Activated CD4-positive, alpha-beta T cell treated with anti-CD3 and anti-CD28 coated beads, Interleukin-2, amount 10 ng/mL, durations not matched to agents 7 days and 5 days (primary cell): Measurements from ENCODE around the gene ATXN7L1. TPM values are rescaled to one million over a fixed set of nuclear protein-coding genes. Genes with fewer than 3 reads are reported as not detected.

ENCODE experiments used
- CTCF ChIA-PET: fragments of 350-600 bp; sonication (Branson Sonifier 250); formaldehyde crosslinking; loops from one replicate; lab custom pipeline; 2021; ENCODE audit warnings: antibody characterized with exemption; lab: Charles Lee
- POLR2A ChIA-PET: fragments of 350-600 bp; sonication (Branson Sonifier 250); formaldehyde crosslinking; loops from one replicate; lab custom pipeline; 2021; ENCODE audit warnings: antibody characterized with exemption; lab: Charles Lee
- DNase-seq: peaks from one replicate; pipeline ENCODE4 v3.0.0-alpha.2; 2020
- H3K27ac Mint-ChIP-seq: one replicate; pipeline ENCODE4 v1.8.0; 2021; ENCODE audit warnings: mild to moderate bottlenecking, moderate library complexity, mixed read lengths
- H3K27me3 Mint-ChIP-seq: one replicate; pipeline ENCODE4 v1.8.0; 2021; ENCODE audit warnings: mixed read lengths
- H3K36me3 Mint-ChIP-seq: one replicate; pipeline ENCODE4 v1.8.0; 2021; ENCODE audit warnings: low read depth, mixed read lengths
- H3K4me1 Mint-ChIP-seq: one replicate; pipeline ENCODE4 v1.8.0; 2021; ENCODE audit warnings: mixed read lengths
- H3K4me3 Mint-ChIP-seq: one replicate; pipeline ENCODE4 v1.8.0; 2021; ENCODE audit warnings: mild to moderate bottlenecking, moderate library complexity, mixed read lengths
- H3K9me3 Mint-ChIP-seq: one replicate; pipeline ENCODE4 v1.8.0; 2021; ENCODE audit warnings: mixed read lengths
- total RNA-seq, 2 experiments: library from RNA; stranded (reverse); gene quantifications; one replicate each; pipeline ENCODE4 v1.2.3, GENCODE V29; 2021

Gene ATXN7L1
- total RNA-seq, 2 experiments from 2014 or later: 23.8 to 25.4 TPM

DNA sequence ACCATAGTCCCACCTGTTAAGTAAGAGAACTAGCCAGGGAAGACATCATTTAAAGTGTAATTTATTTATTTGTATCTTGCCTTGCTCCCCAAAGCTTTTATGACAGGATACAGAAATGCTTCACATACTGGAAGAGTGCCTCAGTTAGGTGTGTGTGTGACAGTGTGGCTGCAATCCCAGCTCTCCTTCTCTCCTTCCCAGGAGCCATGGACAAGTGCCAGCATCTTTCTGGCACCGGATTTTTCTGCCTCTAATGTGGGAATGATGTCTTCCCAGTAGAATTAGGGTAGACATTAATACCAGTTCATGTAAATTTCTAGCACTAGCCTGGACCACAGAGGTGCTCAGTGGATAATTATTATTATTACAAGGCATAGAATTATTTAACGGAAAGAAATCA lies 30.3 kb upstream of the ATXN7L1 start:
- H3K27me3 Mint-ChIP-seq: no peaks in the 10 kb centered on the region
- ChIA-PET CTCF (interaction anchor here (1.5 kb wide), 1 partner anchor 12 kb away, joined by 4 read pairs; no protein-coding TSS in a partner anchor), POLR2A (no interaction called here)
- H3K4me3 Mint-ChIP-seq: no peak overlapping the region
- peaks cover 4% of the 10 kb centered on the region for H3K9me3 Mint-ChIP-seq
- peaks cover 9% of the 10 kb centered on the region for H3K36me3 Mint-ChIP-seq
- DNase-seq: no peak
- H3K4me1 Mint-ChIP-seq: peaks cover 13% of the 10 kb centered on the region
- no peak overlapping the region for H3K27ac Mint-ChIP-seq

DNA sequence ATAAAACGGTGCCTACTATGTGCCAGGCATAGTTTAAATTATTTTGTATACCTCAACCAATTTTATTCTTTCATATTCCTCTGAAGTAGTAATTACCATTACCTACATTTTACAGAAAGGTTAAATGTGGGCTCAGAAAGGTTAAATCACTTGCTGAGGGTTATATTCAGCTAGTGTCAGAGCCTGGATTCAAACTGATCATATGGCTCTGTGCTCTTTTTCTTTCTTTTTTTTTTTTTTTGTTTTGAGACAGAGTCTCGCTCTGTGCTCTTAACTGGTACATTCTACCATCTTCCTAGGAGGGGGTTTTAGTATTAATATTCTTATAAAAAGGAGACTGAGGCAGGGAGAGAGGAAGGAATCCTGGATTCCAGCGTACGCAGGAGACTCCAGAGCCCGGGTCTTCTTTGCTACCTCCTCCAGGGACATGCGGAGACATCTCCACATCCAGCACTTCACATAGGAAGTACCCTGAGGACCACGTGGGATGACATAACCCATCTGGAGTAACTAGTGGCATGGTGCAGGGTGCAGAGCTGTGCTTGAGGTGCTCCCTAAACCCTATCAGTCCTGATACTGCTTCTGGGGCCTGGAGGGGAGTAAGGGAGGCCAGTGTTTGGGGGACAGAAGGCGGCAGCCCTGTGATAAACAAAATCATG lies 29.6 kb upstream of the ATXN7L1 start:
- CTCF ChIA-PET: interaction anchor here (0.7 kb wide), 1 partner anchor 95 kb away, joined by 3 read pairs; no protein-coding TSS in a partner anchor
- DNase-seq: no peak
- Mint-ChIP-seq H3K4me3 (no peak overlapping the region), H3K36me3 (peaks cover 7% of the 10 kb centered on the region), H3K9me3 (peaks cover 3% of the 10 kb centered on the region), H3K27ac (no peak overlapping the region), H3K4me1 (peaks cover 13% of the 10 kb centered on the region), H3K27me3 (no peaks in the 10 kb centered on the region)
- POLR2A ChIA-PET: no interaction called here

DNA sequence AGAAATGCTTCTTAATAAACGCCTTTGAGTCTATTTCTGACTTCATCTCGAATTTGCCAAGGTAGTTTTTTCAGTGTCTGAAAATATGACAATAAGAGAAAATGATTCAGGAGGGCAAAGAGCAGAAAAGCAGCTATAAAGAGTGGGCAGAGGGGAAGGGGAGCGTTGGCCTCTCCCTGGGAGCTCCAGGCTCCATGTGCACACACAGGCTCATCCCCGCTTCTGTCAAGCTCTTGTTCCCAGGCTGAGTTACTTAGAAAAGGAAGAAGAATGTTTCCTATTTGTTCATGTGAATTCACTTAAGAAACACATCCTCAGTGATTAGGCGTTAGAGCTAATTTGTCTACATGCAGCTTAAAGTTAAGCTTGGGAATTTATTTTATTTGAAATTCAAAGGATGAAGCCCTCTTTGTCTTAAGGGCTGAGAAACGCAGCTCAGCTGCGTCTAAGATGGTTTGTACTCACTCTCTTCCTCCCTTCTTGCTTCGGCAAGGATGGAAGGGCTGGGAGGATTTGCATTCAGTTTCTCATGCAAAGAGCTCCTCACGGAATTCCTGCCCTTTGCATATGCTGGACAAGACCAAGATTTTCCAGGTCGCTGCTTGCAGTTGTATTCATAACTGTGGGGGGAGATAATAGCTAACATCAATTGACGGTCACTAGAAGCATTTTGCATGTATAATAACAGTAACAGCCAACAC lies 29.0 kb upstream of the ATXN7L1 start:
- Mint-ChIP-seq H3K27me3 (no peaks in the 10 kb centered on the region), H3K4me1 (peaks cover 8% of the 10 kb centered on the region), H3K27ac (no peak overlapping the region), H3K36me3 (peaks cover 4% of the 10 kb centered on the region), H3K9me3 (no peaks in the 10 kb centered on the region), H3K4me3 (no peak overlapping the region)
- DNase-seq: no peak
- POLR2A ChIA-PET: no interaction called here
- CTCF ChIA-PET: interaction anchor here (0.7 to 1.3 kb wide), 5 partner anchors 10 to 117 kb away, joined by 3 to 4 read pairs (median 3); no protein-coding TSS in a partner anchor

DNA sequence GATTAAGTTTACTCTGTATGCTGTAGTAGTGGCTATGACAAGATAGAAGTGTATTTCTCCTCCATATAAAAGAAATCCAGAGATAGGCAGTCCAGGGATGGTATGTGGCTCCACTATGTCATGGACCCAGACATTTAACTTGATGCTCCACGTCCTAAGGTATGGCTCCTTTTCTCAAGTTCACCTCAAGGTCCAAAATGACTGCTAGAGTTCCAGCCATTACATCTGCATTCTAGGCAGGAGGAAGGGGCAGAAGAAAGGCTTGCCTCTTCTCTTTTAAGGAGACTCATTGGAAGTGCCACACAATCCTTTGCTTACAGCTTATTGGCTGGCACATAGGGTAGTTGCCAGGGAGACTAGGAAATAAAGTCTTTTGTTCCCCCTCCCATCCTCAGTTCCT lies 27.7 kb upstream of the ATXN7L1 start:
- H3K4me1 Mint-ChIP-seq: no peaks in the 10 kb centered on the region
- no peak overlapping the region for H3K27ac Mint-ChIP-seq
- H3K4me3 Mint-ChIP-seq: no peak overlapping the region
- H3K36me3 Mint-ChIP-seq: no peaks in the 10 kb centered on the region
- H3K9me3 Mint-ChIP-seq: no peaks in the 10 kb centered on the region
- no peak for DNase-seq
- no peaks in the 10 kb centered on the region for H3K27me3 Mint-ChIP-seq
- ChIA-PET CTCF (interaction anchor here (0.6 kb wide), 1 partner anchor 31 kb away, joined by 3 read pairs; no protein-coding TSS in a partner anchor), POLR2A (no interaction called here)

DNA sequence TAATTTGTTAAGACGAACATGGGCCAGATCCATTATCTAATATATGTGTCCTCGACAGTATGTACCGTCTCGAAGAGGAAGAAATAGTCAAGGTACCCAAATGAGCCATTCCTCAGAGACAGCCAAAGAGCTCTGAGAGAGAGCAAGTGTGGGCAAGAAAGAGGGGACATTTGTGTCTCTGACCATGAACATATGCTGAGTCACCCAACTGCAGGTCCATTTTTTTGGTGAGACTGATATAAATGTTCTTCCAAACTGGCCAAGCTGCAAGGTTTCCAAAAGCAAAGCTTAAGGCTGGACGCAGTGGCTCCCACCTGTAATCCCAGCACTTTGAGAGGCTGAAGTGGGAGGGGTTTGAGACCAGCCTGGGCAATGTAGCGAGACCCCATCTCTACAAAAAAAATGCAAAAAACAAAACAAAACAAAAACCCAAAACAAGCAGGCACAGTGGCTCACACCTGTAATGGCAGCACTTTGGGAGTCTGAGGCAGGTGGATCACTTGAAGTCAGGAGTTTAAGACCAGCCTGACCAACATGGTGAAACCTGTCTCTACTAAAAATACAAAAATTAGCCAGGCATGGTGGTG lies 26.0 kb upstream of the ATXN7L1 start:
- H3K27me3 Mint-ChIP-seq: peaks cover 3% of the 10 kb centered on the region
- CTCF ChIA-PET: no interaction called here
- H3K27ac Mint-ChIP-seq: no peak overlapping the region
- no peaks in the 10 kb centered on the region for H3K9me3 Mint-ChIP-seq
- no peaks in the 10 kb centered on the region for H3K36me3 Mint-ChIP-seq
- H3K4me1 Mint-ChIP-seq: peaks cover 1% of the 10 kb centered on the region
- POLR2A ChIA-PET: no interaction called here
- DNase-seq: no peak
- H3K4me3 Mint-ChIP-seq: no peak overlapping the region

DNA sequence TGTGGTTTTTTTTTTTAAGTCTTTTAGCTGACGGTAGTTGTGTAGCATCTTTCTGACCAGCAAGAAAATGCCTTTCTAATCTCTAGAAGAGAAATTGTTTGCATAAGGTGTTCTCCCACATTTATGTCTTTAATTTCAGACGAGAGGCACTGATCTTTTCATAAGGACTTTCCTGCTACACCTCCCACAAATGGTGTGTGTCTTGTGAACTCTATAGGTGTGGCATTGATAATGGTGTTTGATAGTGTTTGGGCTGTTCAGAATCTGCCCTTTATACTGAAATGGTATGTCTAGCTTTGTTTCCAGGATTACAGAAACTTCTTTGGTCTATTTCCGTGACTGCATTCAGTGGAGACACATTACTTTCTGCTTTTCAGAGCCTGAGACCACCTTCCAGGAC lies 21.6 kb upstream of the ATXN7L1 start:
- Mint-ChIP-seq H3K4me3 (no peak overlapping the region), H3K27me3 (peaks cover 3% of the 10 kb centered on the region), H3K27ac (no peak overlapping the region), H3K9me3 (no peaks in the 10 kb centered on the region), H3K36me3 (peaks cover 3% of the 10 kb centered on the region), H3K4me1 (peaks cover 15% of the 10 kb centered on the region)
- CTCF ChIA-PET: interaction anchor here (0.6 kb wide), 1 partner anchor 23 kb away, joined by 3 read pairs; no protein-coding TSS in a partner anchor
- DNase-seq: no peak
- POLR2A ChIA-PET: no interaction called here

DNA sequence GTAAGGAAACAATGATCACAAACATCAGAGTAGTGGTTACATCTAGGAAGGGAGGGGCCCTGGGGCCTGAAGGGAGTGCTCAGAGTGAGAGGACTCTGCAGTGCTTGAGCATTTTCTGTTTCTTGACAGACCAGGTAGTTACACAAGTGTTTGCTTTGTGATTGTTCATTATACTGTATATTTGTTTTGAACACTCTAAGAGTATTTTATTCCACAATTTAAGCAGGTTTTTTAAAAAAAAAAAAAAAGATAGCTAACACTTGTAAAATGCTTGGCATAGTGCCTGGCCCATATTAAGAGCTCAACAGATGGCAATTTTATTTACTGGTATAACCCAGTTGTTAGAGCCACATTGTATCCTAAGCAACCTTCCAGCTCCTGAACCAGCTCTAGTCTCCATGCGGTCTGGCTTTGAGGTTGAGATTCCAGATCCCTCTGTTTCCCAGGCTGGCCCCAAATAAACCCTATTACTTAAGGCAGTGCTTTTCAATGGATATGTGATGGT lies 20.1 kb upstream of the ATXN7L1 start:
- ChIA-PET CTCF (interaction anchor here (0.6 to 1.0 kb wide), 2 partner anchors 38 to 76 kb away, joined by 4 to 5 read pairs; no protein-coding TSS in a partner anchor), POLR2A (interaction anchor here (0.6 kb wide), 1 partner anchor 78 kb away, joined by 3 read pairs; no protein-coding TSS in a partner anchor)
- peaks cover 7% of the 10 kb centered on the region for H3K27me3 Mint-ChIP-seq

DNA sequence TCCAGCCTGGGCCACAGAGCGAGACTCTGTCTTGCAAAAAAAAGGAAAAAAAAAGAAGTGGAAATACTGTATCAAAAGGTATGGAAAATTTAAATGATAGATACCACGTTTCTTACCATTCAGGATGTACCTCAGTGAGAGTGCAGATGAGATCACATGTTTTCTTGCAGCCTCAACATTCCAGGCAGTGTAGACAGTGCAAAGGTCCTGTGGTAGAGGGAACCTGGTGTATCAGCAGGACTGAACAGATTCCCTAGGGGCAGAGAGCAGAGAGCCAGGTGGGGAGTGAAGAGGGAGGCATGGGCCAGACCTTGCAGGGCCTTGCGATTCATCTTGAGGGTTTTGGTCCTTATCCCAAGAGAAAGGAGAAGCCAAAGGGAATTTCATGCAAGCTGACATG lies 17.7 kb upstream of the ATXN7L1 start:
- H3K27me3 Mint-ChIP-seq: peaks cover 7% of the 10 kb centered on the region
- ChIA-PET POLR2A (no interaction called here), CTCF (interaction anchor here (1.3 kb wide), 1 partner anchor 13 kb away, joined by 4 read pairs; no protein-coding TSS in a partner anchor)
- H3K4me1 Mint-ChIP-seq: peaks cover 29% of the 10 kb centered on the region
- H3K4me3 Mint-ChIP-seq: no peak overlapping the region
- no peaks in the 10 kb centered on the region for H3K9me3 Mint-ChIP-seq
- no peak overlapping the region for H3K27ac Mint-ChIP-seq
- H3K36me3 Mint-ChIP-seq: peaks cover 9% of the 10 kb centered on the region
- no peak for DNase-seq

More for the DNA sequence above, 20.1 kb upstream of the ATXN7L1 start:
- H3K4me1 Mint-ChIP-seq: peaks cover 15% of the 10 kb centered on the region
- peaks cover 4% of the 10 kb centered on the region for H3K36me3 Mint-ChIP-seq
- H3K4me3 Mint-ChIP-seq: no peak overlapping the region
- H3K9me3 Mint-ChIP-seq: no peaks in the 10 kb centered on the region
- peak; percentile 45 for DNase-seq
- H3K27ac Mint-ChIP-seq: no peak overlapping the region

DNA sequence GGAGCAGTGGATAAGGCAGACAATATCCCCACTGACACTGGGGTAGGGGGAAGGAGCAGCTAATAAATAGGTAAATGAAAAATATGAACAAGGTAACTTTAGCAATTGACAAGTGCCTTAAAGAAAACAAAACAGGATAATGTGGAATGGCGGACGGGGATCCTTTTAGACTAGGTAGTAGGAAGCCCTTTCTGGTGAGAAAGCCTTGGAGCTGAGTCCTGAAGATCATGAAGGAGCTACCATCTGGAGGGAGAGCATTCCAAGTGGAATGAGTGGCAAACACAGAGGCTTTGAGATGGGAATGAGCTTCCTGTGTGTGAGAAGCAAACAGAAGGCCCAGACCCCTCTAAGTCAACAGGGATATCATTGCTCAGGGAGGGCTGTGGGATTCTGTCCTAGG lies 16.0 kb upstream of the ATXN7L1 start:
- Mint-ChIP-seq H3K4me3 (no peak overlapping the region), H3K4me1 (peaks cover 27% of the 10 kb centered on the region), H3K27ac (no peak overlapping the region), H3K9me3 (no peaks in the 10 kb centered on the region), H3K27me3 (peaks cover 5% of the 10 kb centered on the region), H3K36me3 (peaks cover 9% of the 10 kb centered on the region)
- ChIA-PET CTCF (interaction anchor here (0.9 kb wide), 1 partner anchor 101 kb away, joined by 3 read pairs; no protein-coding TSS in a partner anchor), POLR2A (no interaction called here)
- no peak for DNase-seq

DNA sequence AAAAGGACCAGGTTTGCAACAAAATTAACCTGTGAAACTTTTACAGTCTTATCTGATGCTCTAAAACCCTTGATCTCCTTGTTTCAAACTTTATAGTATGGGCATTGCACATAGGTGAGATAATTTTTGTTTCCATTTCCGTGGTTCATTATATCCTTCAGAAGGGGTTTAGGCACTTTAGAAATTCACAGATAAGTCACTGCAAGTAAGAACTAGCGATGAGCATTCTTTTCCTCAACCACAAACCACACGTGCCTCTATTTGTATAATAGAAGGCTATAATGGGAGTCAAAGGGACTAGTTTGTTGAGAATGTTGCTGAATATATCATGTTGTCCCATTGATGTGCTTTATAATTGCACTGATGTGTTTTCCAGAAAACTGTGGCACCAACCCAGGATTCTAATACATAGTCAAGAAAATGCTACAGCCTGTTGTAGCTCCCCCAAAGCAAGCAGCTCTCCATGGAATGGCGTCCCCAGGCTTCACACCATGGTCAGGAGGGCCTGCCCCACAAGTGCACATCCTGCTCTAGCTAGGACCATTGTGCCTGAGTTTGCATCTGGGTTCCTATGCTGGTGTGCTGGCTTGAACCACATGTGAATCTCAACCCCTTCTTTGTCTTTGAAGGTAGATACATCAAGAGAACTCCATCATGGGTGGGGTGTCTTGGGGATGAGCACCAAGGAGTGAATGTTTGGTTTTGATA lies 14.0 kb upstream of the ATXN7L1 start:
- Mint-ChIP-seq H3K27me3 (peaks cover 5% of the 10 kb centered on the region), H3K4me1 (peaks cover 23% of the 10 kb centered on the region), H3K36me3 (peaks cover 9% of the 10 kb centered on the region)

DNA sequence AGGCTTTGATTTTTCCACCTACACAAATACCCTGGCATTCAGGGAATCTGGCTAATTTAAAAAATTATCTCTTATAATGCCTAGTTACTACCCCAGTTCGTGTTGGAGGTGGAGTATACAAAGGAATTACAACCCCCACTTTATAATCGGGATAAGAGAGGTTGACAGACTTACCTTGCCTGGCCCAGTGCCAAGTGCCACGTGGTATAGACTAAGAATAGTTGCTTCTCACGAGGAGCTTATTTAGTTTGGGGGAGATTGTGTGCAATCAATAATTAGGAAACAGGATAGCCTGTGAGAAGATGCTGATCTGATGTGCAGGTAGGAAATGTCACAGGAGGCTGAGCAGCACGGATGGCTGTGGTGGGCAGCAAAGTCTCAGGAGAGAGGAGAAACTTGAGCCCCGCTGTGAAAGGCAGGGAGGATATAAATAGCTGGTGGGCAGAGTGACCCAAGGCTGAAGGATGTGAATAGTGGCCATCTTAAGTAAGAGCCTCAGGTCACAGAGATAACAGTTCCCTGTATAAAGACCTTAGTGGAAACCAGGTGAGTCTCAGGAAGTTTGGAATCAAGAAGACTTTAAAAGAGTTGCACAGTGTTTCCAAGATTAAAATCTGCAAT lies 11.3 kb upstream of the ATXN7L1 start:
- H3K36me3 Mint-ChIP-seq: peaks cover 6% of the 10 kb centered on the region
- no peak overlapping the region for H3K4me3 Mint-ChIP-seq
- no peak overlapping the region for H3K27ac Mint-ChIP-seq
- DNase-seq: no peak
- ChIA-PET CTCF (interaction anchor here (1.0 to 1.8 kb wide), 2 partner anchors 9 to 128 kb away, joined by 4 to 6 read pairs; no protein-coding TSS in a partner anchor), POLR2A (no interaction called here)
- peaks cover 28% of the 10 kb centered on the region for H3K4me1 Mint-ChIP-seq
- H3K27me3 Mint-ChIP-seq: peaks cover 5% of the 10 kb centered on the region
- H3K9me3 Mint-ChIP-seq: no peaks in the 10 kb centered on the region

More for the DNA sequence above, 14.0 kb upstream of the ATXN7L1 start:
- POLR2A ChIA-PET: no interaction called here
- CTCF ChIA-PET: no interaction called here
- no peak overlapping the region for H3K4me3 Mint-ChIP-seq
- no peak overlapping the region for H3K27ac Mint-ChIP-seq
- DNase-seq: no peak
- no peaks in the 10 kb centered on the region for H3K9me3 Mint-ChIP-seq

DNA sequence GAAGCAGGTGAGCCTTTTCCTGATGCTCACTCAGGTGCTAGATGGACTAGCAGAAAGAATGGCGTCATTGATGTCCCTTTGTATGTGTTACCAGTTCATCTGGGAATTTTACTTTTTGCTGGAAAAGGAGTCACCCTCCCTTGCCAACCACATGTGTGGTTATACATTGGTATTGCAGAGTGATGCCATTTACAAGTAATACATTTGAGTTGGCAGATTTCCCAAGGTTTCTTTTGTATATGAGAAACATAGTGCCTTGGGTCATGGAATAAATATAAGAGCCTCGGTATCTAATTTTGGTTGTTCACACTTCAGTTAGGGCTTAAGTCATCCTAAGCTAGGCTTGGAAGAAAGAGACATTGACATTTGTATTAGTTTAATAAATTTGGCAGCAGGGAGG lies 10.4 kb upstream of the ATXN7L1 start:
- ChIA-PET CTCF (interaction anchor here (1.9 kb wide), 1 partner anchor 13 kb away, joined by 5 read pairs; no protein-coding TSS in a partner anchor), POLR2A (no interaction called here)
- H3K27me3 Mint-ChIP-seq: no peaks in the 10 kb centered on the region
- H3K36me3 Mint-ChIP-seq: peaks cover 6% of the 10 kb centered on the region
- no peak overlapping the region for H3K4me3 Mint-ChIP-seq
- H3K27ac Mint-ChIP-seq: no peak overlapping the region
- no peaks in the 10 kb centered on the region for H3K9me3 Mint-ChIP-seq
- no peak for DNase-seq
- H3K4me1 Mint-ChIP-seq: peaks cover 28% of the 10 kb centered on the region
